ENCODE data around the gene GNG7.
A peak's percentile ranks its signal among the peaks of the same experiment; 100 is the strongest.
"Not testable (repeated sequence)": the region's sequence is repeated elsewhere in the genome, so short reads cannot be mapped to it uniquely, and the experiment has no call there.

GNG7 gene

GRCh38 chr19:2675892-2676291 is 26.6 kb downstream of the GNG7 start:
- DNase-seq = no peak

GRCh38 chr19:2670217-2670616 is 32.3 kb downstream of the GNG7 start:
- no peak for DNase-seq

GRCh38 chr19:2668175-2668763 is 34.2 kb downstream of the GNG7 start:
- DNase-seq = no peak

DNA sequence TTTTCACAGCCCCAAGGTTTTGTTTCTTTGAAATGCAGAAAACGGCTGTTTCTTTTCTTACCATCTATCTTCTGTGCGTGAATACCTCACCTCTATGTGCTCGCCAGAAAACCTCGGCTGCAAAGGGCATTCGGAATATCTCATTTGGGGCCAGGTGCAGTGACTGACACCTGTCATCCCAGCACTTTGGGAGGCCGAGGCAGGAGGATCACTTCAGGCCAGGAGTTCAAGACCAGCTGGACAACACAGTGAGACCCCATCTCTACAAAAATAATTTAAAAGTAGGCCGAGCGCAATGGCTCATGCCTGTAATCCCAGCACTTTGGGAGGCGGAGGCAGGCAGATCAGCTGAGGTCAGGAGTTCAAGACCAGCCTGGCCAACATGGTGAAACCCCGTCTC is 35.1 kb downstream of the GNG7 start:
- not testable (repeated sequence) for DNase-seq

DNA sequence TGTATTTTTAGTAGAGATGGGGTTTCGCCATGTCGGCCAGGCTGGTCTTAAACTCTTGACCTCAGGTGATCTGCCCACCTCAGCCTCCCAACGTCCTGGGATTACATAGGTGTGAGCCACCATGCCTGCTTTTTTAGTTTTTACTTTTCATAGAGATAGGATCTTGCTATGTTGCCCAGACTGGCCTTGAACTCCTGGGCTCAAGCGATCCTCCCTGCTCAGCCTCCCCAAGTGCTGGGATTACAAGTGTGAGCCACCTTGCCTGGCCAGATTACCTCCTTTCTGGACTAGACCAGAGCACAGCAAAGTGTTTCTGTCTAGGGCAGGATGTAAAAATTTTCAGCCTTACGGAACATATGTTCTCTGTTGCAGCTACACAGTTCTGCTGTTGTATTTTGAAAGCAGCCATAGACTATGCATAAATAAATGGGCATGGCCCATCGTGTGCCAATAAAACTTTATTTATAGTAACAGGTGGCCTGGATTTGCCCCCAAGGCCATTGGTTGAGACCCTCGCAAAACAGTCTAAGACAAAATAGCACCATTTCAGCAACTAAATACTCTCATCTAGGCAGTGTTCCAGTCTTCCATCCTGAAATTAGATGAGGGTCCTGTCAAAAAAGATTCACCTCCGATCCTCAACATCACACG is 36.0 kb downstream of the GNG7 start:
- no peak for DNase-seq

- no peak for DNase-seq
Observed at GRCh38 chr19:2665103-2665502, 37.4 kb downstream of the GNG7 start.

DNA sequence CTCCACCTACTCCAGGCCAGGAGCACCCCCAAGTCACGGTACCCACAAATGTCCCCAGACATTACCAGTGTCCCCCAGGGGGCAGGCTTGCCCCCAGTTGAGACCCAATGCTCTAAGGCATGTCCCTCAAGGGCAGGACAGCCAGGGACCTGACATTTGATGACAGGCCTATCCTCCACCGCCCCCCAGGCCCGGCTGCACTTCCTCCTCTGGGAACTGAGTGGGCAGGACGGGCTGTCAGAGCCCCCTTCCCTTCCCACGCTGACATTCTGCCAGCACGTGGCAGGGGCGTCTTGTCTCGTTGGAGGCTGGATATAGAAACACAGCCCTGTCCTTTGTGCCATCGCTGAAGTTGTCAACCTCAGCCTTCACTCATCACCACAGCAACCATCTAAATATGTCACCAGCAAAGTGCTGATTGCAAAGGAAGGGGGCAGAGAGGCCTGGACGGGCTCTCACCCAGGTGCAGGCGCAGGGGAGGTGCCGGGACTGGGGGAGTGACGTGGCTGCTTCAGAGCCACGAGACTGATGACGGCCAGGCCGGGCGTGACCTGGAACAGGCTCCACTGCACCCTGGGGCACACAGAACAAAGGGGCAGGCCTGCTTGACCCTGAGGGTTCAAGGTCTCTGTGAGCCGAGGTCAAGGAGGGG is 38.4 kb downstream of the GNG7 start:
- DNase-seq = no peak

GRCh38 chr19:2661615-2662014 is 40.9 kb downstream of the GNG7 start:
- DNase-seq = peak; percentile 6

- no peak for DNase-seq
Observed at GRCh38 chr19:2659856-2660432, 42.5 kb downstream of the GNG7 start.

DNA sequence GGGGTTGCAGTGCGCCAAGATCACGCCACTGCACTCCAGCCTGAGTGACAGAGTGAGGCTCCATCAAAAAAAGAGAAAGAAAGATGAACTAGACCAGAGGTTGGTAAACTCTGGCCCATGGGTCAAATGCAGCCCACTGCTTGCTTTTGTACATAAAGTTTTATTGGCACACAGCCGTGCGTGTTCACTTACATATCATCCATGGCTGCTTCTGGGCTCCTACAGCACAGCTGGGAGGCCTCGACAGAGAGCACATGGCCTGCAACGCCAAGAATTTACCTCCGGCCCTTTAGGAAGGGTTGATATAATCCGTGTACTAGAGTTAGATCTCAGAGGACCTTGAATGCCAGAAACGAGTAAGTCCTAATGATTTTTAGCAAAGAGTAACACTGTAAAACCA is 46.0 kb downstream of the GNG7 start:
- DNase-seq = no peak

GRCh38 chr19:2653710-2654707 is 48.5 kb downstream of the GNG7 start:
- no peak for DNase-seq

DNA sequence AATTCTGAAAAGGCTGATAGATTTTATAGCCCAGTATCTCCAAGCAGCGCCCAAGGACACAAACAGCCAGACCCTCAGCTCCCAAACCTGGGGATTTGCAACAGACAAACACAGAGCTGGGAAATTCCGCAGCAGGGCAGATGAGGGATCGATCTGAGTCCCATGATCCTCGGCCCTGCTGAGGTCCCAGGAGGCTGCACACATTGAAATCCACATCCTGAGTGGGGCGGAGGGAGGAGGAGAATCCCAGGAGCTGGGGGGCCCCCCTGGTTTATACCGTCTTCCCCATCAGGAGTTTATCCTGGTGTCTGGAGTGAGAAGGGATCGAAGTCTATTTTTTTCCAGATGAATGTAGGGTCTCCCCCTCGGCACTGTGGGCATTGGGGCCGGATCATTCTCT is 49.3 kb downstream of the GNG7 start:
- no peak for DNase-seq

GRCh38 chr19:2652504-2653099 is 49.9 kb downstream of the GNG7 start:
- no peak for DNase-seq

GRCh38 chr19:2651002-2651733 is 51.3 kb downstream of the GNG7 start:
- DNase-seq = not testable (repeated sequence)

GRCh38 chr19:2650515-2650914 is 52.0 kb downstream of the GNG7 start:
- no peak for DNase-seq

GRCh38 chr19:2648528-2648937 is 54.0 kb downstream of the GNG7 start:
- peak; percentile 71 for DNase-seq

DNA sequence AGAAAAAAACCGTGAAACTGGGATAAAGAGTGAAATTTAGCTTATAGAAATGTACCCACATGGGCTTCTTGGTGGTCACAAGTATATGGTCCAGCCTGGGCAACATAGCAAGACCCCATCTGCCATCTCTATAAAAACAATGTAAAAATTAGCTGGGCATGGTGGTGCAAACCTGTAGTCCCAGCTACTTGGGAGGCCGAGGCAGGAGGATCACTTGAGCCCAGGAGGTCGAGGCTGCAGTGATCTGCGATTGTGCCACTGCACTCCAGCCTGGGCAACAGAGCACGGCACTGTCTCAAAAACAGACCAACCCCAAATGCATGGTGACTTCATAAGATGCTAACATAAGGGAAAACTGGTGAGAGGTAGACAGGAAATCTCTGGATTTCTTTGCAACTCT is 54.4 kb downstream of the GNG7 start:
- no peak for DNase-seq

GRCh38 chr19:2646866-2647535 is 55.5 kb downstream of the GNG7 start:
- no peak for DNase-seq

- no peak for DNase-seq
Observed at GRCh38 chr19:2645826-2646225, 56.7 kb downstream of the GNG7 start.

DNA sequence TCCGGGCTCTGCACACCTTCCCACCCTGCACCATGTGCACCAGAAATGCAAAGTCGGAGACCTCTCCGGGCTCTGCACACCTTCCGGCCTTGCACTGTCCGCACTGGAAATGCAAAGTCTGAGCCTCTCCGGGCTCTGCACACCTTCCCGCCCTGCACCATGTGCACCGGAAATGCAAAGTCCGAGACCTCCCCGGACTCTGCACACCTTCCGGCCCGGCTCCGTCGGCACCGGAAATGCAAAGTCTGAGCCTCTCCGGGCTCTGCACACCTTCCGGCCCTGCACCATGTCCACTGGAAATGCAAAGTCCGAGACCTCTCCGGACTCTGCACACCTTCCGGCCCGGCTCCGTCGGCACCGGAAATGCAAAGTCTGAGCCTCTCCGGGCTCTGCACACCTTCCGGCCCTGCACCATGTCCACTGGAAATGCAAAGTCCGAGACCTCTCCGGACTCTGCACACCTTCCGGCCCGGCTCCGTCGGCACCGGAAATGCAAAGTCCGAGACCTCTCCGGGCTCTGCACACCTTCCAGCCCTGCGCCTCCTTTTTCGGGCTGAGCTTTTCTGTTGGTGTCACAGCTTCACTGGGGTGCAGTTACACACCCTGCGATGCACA is 59.3 kb downstream of the GNG7 start:
- not testable (repeated sequence) for DNase-seq

Measured in fibroblast of skin of scalp (primary cell).